PFSK-1 (cell line): ENCODE measurements around the gene ACOT6.

Experiments used
- FOXP2 ChIP-seq: optimal IDR thresholded peaks from 2 replicates; pipeline ENCODE3; 2011; ENCODE audit warnings: borderline replicate concordance, control low read depth, inconsistent platforms; ENCODE audit not compliant: insufficient read depth; ENCODE audit errors: extremely low read length, extremely low read depth
- POLR2AphosphoS5 ChIP-seq: IDR thresholded peaks from 2 replicates; pipeline ENCODE4 v1.6.1; 2012; ENCODE audit warnings: low read depth, mild to moderate bottlenecking, control low read depth, low read length, moderate library complexity
- REST ChIP-seq, 2 experiments: IDR thresholded peaks; 2 replicates each; pipeline versions ENCODE4 v1.6.1 to v1.8.0; 2011 to 2012; ENCODE audit warnings: low read depth in 2 of 2, low read length in 2 of 2, control low read depth in 1 of 2, inconsistent platforms in 1 of 2, mild to moderate bottlenecking in 1 of 2, moderate library complexity in 1 of 2; ENCODE audit not compliant: insufficient read depth in 1 of 2
- SIN3A ChIP-seq: IDR thresholded peaks from 2 replicates; pipeline ENCODE4 v1.6.1; 2012; ENCODE audit warnings: mild to moderate bottlenecking, low read length, moderate library complexity, borderline replicate concordance; ENCODE audit not compliant: insufficient read depth
- TAF1 ChIP-seq: IDR thresholded peaks from 2 replicates; pipeline ENCODE4 v1.6.1; 2012; ENCODE audit warnings: low read length, control low read depth, borderline replicate concordance; ENCODE audit not compliant: insufficient read depth

The ACOT6 gene

GRCh38 chr14:73623504-73624054 is 11.3 kb downstream of the ACOT6 start:
- TF ChIP-seq POLR2AphosphoS5 = no peak
- TF ChIP-seq FOXP2 = no peak
- no peak for TF ChIP-seq SIN3A
- TF ChIP-seq REST (IDR thresholded peaks at IDR 0.05; ENCODE audit: insufficient read depth in 1 of 2, low read depth in 2 of 2, low read length in 2 of 2) = no peak
- TF ChIP-seq TAF1 = no peak

GRCh38 chr14:73625706-73626105 is 13.4 kb downstream of the ACOT6 start:
- no peak for TF ChIP-seq FOXP2
- TF ChIP-seq REST (IDR thresholded peaks at IDR 0.05; ENCODE audit: insufficient read depth in 1 of 2, low read depth in 2 of 2, low read length in 2 of 2) = no peak
- no peak for TF ChIP-seq SIN3A
- no peak for TF ChIP-seq TAF1
- TF ChIP-seq POLR2AphosphoS5 = no peak

- no peak for TF ChIP-seq REST (IDR thresholded peaks at IDR 0.05; ENCODE audit: insufficient read depth in 1 of 2, low read depth in 2 of 2, low read length in 2 of 2)
- TF ChIP-seq SIN3A = no peak
- no peak for TF ChIP-seq FOXP2
- TF ChIP-seq TAF1 = no peak
- no peak for TF ChIP-seq POLR2AphosphoS5
Measured at GRCh38 chr14:73627151-73627558, 14.8 kb downstream of the ACOT6 start.

- no peak for TF ChIP-seq FOXP2
- no peak for TF ChIP-seq POLR2AphosphoS5
- TF ChIP-seq SIN3A = no peak
Measured at GRCh38 chr14:73630009-73630780, 17.9 kb downstream of the ACOT6 start.

- TF ChIP-seq REST (IDR thresholded peaks at IDR 0.05; ENCODE audit: insufficient read depth in 1 of 2, low read depth in 2 of 2, low read length in 2 of 2) (no peak), POLR2AphosphoS5 (no peak), SIN3A (no peak)
Measured at GRCh38 chr14:73633116-73634010, 21.0 kb downstream of the ACOT6 start.
